Coronary artery (tissue), 2 donors: ENCODE data around the gene PCNT.

Experiments
- DNase-seq: peaks from one replicate; pipeline ENCODE4 v3.0.0-alpha.2; 2017; ENCODE audit warnings: low spot score
- H3K27ac ChIP-seq, 2 donors: fragments of 200-600 bp; sonication (generic); one replicate each; pipeline ENCODE4 v1.5.1; 2016 to 2019
- H3K4me3 ChIP-seq: fragments of 200-600 bp; sonication (generic); 2 replicates; pipeline ENCODE4 v1.5.1; 2016; ENCODE audit warnings: mild to moderate bottlenecking, moderate library complexity
- TF ChIP-seq, protein P1 (sequence below): fragments of 200-600 bp; sonication (generic); IDR thresholded peaks from one replicate; pipeline ENCODE4 v1.5.1; 2019; ENCODE audit warnings: antibody characterized with exemption

Gene PCNT

GRCh38 chr21:46347203-46347550 is 23.2 kb downstream of the PCNT start:
- no peak overlapping the region for H3K4me3 ChIP-seq
- no peak overlapping the region for H3K27ac ChIP-seq
- DNase-seq, result no peak
- TF ChIP-seq, protein P1, sequence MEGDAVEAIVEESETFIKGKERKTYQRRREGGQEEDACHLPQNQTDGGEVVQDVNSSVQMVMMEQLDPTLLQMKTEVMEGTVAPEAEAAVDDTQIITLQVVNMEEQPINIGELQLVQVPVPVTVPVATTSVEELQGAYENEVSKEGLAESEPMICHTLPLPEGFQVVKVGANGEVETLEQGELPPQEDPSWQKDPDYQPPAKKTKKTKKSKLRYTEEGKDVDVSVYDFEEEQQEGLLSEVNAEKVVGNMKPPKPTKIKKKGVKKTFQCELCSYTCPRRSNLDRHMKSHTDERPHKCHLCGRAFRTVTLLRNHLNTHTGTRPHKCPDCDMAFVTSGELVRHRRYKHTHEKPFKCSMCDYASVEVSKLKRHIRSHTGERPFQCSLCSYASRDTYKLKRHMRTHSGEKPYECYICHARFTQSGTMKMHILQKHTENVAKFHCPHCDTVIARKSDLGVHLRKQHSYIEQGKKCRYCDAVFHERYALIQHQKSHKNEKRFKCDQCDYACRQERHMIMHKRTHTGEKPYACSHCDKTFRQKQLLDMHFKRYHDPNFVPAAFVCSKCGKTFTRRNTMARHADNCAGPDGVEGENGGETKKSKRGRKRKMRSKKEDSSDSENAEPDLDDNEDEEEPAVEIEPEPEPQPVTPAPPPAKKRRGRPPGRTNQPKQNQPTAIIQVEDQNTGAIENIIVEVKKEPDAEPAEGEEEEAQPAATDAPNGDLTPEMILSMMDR, result no peak

DNA sequence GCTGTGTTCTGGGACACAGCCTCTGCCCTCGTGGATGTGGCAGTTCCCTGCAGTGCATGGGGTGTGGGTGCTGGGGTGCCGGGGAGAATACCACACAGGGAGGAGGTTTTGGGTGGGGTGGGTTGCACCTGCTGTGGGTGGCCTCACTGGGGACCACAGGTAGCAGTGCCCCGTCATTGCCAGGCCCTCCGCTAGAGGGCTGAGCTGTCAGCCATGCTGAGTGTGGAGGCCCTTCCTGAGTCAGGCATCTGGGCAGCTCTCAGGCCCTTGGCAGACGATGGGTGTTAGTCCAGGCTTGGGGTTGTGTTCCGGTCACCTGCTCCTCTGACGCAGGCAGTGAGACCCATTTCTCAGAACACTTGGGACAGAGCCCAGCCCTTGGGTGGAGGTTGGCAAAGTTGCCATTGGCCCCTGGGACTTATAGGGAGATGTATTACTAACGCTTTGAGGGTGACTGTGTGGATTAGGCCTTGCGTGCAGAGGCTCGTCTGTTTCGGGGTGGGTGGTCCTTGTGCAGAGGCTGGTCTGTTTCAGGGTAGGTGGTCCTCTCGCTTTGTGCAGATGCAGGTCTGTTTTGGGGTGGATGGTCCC is 23.9 kb downstream of the PCNT start:
- TF ChIP-seq, protein P1, result no peak
- Histone ChIP-seq H3K27ac (no peak overlapping the region), H3K4me3 (no peak overlapping the region)
- no peak for DNase-seq

GRCh38 chr21:46349134-46349760 is 25.3 kb downstream of the PCNT start:
- Histone ChIP-seq H3K27ac (no peak overlapping the region), H3K4me3 (no peak overlapping the region)
- no peak for DNase-seq
- TF ChIP-seq, protein P1, result no peak

DNA sequence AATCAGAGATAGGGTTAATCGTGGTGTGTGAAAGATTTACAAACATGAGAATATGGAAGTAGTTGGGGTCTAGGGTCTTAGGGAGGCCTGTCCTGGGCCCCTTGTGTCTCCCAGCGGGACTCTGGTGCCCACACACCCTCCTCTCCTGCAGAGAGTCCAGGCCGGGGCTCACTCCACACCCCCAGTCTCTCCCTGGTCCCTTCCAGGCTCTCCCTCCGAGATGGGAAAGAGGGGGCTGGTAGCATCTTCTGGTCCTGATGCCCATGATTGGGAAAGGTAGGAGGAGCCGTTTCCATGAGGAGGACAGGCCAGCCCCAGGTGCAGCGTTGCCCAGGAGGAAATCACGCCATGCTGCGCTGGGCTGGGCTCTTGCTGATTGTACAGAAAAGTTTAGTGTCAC is 26.6 kb downstream of the PCNT start:
- TF ChIP-seq, protein P1, result no peak

GRCh38 chr21:46350981-46351380 is 27.0 kb downstream of the PCNT start:
- no peak for DNase-seq
- TF ChIP-seq, protein P1, result no peak
- Histone ChIP-seq H3K27ac (no peak overlapping the region), H3K4me3 (no peak overlapping the region)

More for the DNA sequence above, 26.6 kb downstream of the PCNT start:
- no peak overlapping the region for H3K4me3 ChIP-seq
- DNase-seq, result no peak
- no peak overlapping the region for H3K27ac ChIP-seq

DNA sequence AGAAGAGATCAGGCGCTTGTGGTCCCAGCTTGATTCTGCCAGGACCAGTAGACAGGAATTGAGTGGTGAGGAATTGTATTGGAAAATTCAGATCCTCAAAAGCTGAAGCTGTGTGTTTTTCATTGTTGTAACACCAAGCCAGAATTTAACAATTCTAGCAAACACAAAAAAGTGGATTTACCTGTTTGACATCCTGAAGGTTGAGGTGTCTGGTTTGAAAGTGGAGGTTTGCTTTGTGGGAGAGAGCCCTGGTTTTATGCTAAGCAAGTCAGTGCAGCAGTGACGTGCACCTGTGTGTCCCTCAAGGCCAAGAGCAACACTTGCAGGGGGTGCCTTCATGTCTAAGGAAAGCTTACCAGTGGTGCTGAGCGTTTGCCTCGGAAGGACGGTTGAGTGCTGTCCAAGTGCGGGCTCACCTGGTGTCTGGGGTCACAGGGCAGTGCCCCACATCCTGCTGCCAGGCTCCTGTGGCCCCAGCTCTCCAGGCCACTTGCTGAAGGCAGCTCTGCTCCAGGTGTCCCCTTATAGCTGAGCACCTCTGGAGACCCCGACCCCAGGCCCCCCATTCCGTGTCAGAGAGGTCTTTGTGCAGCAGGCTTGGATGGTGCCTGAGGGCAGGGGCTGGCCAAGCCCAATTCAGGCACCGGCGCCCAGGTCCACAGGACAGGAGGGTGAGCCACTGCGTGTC is 27.7 kb downstream of the PCNT start:
- H3K4me3 ChIP-seq, result no peak overlapping the region
- no peak overlapping the region for H3K27ac ChIP-seq
- TF ChIP-seq, protein P1, result no peak
- DNase-seq, result no peak

GRCh38 chr21:46352164-46352515 is 28.2 kb downstream of the PCNT start:
- H3K4me3 ChIP-seq, result no peak overlapping the region
- no peak for DNase-seq
- no peak overlapping the region for H3K27ac ChIP-seq
- TF ChIP-seq, protein P1, result no peak
